MV-4-11 (cell line): ENCODE measurements around the gene ARRB2.

Experiments used
- DNase-seq: peaks from one replicate; lab custom pipeline; 2025; lab: John Stamatoyannopoulos, UW

ARRB2 gene

DNA sequence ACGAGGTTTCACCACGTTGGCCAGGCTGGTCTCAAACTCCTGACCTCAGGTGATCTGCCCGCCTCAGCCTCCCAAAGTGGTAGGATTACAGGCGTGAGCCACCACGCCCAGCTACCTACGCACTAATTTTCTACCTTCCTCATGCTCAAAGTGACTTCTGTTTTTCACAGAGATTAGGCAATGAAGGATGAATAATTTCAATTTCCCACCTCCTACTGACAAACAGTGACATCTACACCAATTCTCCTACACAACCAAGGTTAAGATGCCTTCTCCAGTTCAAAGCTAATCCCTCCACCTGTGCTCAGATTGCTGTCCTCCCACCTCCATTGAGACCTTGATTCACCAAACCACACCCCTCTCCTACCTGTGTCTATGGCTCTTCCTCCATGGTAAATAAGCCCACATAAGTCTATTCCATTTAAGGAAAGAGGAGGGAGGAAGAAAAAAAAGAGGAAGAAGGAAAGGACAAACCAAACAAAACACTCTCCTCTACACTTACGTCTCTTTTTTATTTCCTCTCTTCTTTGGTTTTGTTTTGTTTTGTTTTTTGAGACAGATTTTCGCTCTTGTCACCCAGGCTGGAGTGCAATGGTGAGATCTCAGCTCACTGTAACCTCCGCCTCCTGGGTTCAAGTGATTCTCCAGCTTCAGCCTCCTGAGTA, 15.3 kb downstream of the ARRB2 start:
- peak; percentile 74 for DNase-seq

- DNase-seq, result peak; percentile 84
Measured at GRCh38 chr17:4728124-4728523, 17.7 kb downstream of the ARRB2 start.

- DNase-seq, result peak; percentile 97
Measured at GRCh38 chr17:4733073-4733531, 22.7 kb downstream of the ARRB2 start.

- DNase-seq, result no peak
Measured at GRCh38 chr17:4734857-4735475, 24.5 kb downstream of the ARRB2 start.

DNA sequence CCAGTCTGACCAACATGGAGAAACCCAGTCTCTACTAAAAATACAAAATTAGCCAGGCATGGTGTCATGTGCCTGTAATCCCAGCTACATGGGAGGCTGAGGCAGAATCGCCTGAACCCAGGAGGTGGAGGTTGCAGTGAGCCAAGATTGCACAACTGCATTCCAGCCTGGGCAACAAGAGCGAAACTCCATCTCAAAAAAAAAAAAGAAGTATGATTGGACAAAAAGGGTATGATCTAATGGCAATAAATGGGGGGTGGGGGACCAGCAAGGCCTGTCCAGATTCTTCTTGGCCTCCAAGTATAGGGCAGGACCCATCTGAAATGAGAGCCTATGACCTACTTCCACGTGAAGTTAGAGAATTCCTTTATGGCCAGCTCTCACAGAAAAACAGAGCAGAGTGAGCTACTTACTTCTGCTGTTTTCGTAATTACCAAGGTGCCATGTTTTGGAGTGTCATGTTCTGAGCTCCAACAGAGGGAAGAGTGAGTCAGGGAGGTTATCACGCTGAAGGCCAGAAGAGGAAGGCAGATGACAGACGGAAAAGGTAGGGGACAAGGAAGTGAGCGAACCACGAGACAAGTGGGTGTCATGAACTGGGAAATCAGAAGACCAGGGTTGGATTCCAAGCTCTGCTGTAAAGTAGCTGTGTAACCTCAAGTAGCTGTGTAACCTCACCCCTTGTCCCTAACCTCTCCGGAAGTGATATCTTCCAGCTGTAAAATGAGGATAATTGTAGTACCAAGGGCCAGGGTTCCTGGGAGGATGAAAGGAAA, 25.6 kb downstream of the ARRB2 start:
- DNase-seq, result peak; percentile 82

DNA sequence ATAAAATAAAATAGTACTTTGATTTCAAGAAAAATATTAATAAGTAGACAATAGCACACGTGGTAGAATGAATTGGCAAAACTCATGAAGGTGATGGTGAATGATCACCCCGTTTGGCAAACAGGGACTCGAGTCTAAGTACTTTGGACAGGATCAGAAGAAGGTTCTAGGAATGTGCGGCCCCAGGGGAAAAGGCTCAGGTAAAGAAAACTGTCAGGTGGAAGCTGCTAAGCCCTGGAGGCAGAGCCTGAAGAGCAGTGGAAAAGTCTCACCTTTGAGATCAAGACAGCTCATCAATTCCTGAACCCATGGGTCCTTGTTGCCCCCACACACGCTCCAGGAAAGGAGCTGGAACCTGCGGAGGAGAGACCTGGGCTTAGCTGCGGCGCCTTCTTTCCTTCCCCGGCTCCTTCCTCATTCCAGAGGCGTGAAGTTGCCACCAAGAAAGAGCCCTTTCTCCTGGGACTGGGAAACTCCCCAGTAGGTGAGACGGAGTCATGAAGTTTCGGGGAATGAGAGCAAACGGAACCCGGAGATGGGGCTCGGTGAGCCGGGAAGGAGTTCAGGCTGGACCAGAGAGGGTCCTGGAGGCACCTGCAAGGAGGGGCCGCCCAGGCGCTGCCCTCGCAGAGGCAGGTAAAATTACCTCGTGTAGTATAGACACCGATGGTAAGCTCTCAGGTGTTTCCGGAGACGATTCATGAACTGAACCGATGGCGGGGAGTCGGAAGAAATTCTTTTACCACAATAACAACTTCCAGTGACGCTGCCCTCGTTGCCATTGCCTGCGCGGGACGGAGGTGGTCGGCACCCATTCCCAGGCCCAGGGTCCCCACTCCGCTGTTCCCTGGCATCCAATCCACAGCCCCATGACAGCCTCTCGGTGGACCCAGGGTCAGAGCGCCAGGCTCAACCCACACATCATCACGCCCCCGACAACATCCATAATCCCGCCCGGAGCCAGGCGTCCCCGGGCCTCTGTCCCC, 28.0 kb downstream of the ARRB2 start:
- no peak for DNase-seq

DNA sequence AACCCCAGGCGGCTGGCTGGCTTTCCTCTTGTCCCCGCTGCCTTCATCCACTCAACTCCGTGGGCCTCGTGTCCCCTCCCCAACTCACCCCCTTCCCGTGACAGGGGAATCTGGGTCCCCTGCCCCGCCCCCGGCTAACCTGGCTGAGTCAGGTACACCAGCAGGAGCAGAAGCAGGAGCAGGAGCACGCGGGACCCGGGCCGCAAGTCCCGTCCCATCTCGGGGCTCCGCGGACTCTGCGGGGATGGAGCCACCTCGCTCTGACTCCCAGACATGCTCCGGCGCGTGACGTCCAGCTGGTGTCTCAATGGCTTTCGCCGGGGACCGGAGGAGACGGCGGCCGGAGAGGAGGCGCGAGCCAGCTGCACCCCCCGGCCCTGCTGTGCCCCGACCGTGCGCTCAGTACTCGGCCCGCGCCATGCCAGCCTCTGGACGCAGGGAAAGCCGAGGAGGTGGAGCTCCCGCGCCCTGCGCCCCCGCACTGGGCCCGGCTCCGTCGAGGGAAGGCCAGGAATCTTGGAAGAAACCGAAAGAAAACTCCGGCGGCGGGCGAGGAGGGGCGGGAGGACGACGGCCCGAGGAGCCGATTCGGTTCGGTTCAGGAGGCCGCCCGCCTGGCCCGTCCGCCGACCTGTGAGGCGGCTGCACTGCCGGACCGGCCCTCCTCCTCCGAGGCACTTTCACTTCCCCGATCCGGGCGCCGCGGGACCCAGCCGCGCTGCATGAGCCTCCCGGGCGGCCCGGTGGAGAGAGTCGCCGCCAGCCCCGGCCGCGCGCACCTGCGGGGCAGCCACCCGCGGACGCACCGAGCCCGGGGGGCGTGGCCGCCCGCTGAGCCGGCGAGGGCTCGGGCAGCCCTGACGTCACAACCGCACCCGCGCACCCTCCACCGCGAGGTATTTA, 28.9 kb downstream of the ARRB2 start, which contains the start of the genes CXCL16 and ZMYND15:
Gene CXCL16 (minus strand): TSS at position 807 of the 903 bp plus-strand sequence. CDS start 589 bp downstream, at position 218.
Gene ZMYND15 (plus strand): TSS at position 712 of the 903 bp plus-strand sequence. CDS start 716 bp downstream, outside the sequence.
- no peak for DNase-seq

DNA sequence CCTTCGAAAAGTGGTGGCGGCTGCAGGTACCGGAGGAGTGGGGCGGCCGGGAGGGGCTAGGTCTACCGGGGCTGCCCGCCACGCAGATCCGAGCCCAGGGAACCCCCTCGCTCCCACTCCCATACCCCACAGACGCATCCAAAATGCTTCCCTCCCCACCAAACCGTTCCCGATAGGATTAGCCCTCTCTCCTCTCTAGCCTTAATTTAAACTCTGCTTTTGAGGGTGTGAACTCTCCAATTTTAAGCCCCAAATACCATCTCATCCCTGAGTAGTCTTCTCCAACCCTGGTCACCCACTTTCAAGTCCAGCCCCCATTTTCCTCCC, 29.6 kb downstream of the ARRB2 start:
- no peak for DNase-seq

DNA sequence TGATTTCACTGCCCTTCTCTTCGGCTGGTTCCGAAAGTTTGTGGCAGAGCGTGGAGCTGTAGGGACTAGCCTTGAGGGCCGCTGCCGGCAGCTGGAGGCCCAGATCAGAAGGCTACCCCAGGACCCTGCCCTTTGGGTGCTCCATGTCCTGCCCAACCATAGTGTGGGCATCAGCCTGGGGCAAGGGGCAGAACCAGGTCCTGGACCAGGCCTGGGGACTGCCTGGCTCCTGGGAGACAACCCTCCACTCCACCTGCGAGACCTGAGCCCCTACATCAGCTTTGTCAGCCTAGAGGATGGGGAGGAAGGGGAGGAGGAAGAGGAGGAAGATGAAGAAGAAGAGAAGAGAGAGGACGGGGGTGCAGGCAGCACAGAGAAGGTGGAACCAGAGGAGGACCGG, 30.2 kb downstream of the ARRB2 start:
- no peak for DNase-seq

DNA sequence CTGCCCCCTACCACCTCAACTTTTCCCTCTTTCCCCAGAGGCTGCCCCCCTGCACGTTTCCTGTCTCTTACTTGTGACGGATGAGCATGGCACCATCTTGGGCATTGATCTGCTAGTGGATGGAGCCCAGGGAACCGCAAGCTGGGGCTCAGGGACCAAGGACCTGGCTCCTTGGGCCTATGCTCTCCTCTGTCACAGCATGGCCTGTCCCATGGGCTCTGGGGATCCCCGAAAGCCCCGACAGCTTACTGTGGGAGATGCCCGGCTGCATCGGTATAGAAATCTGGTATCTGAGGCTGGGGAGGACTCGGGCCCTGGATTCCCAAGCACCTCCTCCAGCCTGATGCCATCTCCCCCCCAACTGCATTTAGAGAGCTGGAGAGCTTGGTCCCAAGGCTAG, 31.1 kb downstream of the ARRB2 start:
- no peak for DNase-seq

DNA sequence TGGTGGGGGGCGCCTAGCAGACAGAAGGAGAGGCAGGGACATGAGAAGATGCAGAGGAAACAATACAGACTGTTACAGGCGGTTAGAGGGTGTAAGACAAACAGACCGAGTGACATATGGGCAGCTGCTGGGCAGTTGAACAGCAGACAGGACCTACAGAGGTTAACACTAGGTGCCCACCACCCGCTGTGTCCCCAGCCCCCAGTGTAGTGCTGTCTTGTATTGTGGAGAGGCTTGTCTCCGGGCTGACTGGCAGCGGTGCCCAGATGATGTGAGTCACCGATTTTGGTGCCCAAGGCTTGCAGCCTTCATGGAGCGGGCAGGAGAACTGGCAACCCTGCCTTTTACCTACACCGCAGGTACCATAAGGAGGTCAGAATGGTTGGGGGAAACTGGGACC, 31.7 kb downstream of the ARRB2 start:
- DNase-seq, result no peak

GRCh38 chr17:4742629-4743028, 32.2 kb downstream of the ARRB2 start:
- no peak for DNase-seq

DNA sequence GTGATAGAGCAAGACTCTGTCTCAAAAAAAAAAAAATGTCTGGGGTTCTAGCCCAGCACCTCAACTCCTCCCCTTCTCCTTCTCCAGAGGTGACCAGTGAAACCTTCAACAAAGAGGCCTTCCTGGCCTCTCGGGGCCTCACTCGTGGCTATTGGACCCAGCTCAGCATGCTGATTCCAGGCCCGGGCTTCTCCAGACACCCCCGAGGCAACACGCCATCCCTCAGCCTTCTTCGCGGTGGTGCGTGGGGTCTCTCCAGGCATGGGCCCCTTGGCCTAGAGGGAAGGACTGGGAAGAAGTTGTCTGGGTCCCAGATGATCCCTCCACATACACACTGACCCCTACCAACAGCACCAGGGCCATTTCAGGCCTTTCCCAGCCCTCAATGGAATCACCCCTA, 32.8 kb downstream of the ARRB2 start:
- DNase-seq, result no peak

DNA sequence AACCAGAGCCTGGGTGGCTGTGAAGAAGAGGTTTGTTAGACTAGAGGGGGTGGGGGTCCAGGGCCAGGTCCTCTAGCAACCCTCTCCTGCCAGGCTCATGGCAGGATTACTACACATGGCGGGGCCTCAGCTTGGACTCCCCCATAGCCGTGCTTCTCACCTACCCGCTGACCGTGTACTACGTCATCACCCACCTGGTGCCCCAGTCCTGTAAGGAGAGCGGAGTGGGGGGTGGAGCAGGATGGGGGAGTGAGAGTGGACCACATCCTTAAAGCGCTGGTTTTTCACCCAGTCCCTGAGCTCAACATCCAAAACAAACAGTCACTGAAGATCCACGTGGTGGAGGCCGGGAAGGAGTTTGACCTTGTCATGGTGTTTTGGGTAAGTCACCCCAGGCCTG, 33.5 kb downstream of the ARRB2 start:
- DNase-seq, result no peak

GRCh38 chr17:4744999-4745969, 34.9 kb downstream of the ARRB2 start:
- DNase-seq, result no peak

- peak; percentile 81 for DNase-seq
Measured at GRCh38 chr17:4747847-4748246, 37.4 kb downstream of the ARRB2 start.

DNA sequence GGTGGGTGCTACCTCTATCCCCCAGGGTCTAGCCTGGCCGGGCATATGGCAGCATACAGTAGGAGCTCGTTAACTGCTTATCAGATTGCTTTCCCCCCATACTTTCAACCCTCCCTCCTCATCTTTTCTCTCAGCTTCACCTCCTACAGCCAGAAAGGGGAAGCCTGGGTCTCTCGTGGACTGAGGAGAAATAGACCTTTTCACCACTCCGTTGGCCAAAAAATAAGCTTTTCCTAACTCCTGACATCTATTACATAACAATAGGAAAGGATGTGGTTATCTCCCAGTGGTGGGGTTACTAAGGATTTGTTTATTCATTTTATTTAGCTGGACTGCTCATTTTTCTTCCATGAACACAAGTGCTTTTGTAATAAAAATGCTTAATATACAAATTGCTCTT, 38.3 kb downstream of the ARRB2 start:
- DNase-seq, result peak; percentile 44

DNA sequence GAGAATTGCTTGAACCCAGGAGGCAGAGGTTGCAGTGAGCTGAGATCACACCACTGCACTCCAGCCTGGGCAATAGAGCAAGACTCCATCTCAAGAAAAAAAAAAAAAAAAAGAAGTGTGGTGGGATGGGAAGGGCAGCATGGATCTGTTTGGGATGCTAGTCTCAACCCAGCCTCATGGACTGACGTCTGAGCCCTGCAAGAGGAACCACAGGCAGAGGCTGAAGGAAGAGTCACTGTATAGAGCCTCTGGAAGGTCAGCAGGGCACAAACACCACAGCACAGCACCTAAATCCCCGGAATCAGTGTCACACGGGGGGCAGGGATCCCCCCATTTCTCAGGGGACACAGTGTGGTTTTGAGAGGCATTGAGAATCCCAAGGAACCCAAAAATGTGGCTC, 40.2 kb downstream of the ARRB2 start:
- no peak for DNase-seq

GRCh38 chr17:4751932-4752331, 41.5 kb downstream of the ARRB2 start:
- DNase-seq, result peak; percentile 83

GRCh38 chr17:4753392-4753791, 43.0 kb downstream of the ARRB2 start:
- no peak for DNase-seq
